Uterus (tissue), 2 donors: ENCODE results near the gene DGKK.
"Not testable (repeated sequence)": the region's sequence is repeated elsewhere in the genome, so short reads cannot be mapped to it uniquely, and the experiment has no call there.

Source experiments
- CTCF ChIP-seq, 4 experiments: fragments of 200-600 bp in 2 of 4; fragments of 450-650 bp in 2 of 4; sonication (generic) in 2 of 4; IDR thresholded peaks; one replicate each; pipeline ENCODE4 v1.5.1; 2016 to 2019; ENCODE audit warnings: antibody characterized with exemption in 4 of 4, mild to moderate bottlenecking in 2 of 4, moderate library complexity in 1 of 4
- POLR2A ChIP-seq, 2 donors: fragments of 450-650 bp; IDR thresholded peaks; one replicate each; pipeline ENCODE4 v1.6.1; 2016; ENCODE audit warnings: antibody characterized with exemption in 2 of 2, mild to moderate bottlenecking in 1 of 2, moderate library complexity in 1 of 2

- TF ChIP-seq CTCF, POLR2A (IDR thresholded peaks at IDR 0.05): not testable (repeated sequence)
These were observed 138.0 kb downstream of the DGKK start for GRCh38 chrX:50332668-50333067.
